BLaER1 treated with 17β-estradiol and CSF1 and Interleukin-3, amounts not matched to agents 10 nM and 100 nM (cell line): ENCODE results near the gene RRN3.
A peak's percentile ranks its signal among the peaks of the same experiment; 100 is the strongest.
"Not testable (repeated sequence)": the region's sequence is repeated elsewhere in the genome, so short reads cannot be mapped to it uniquely, and the experiment has no call there.

Experiments used
- H3K27ac ChIP-seq, 11 experiments: shearing (Covaris generic); formaldehyde crosslinking; 2 replicates each; pipeline ENCODE4 v1.8.1; 2022
- H3K27me3 ChIP-seq, 11 experiments: shearing (Covaris generic); formaldehyde crosslinking; 2 replicates each; pipeline ENCODE4 v1.8.1; 2022
- H3K36me3 ChIP-seq, 11 experiments: shearing (Covaris generic); formaldehyde crosslinking; 2 replicates each; pipeline ENCODE4 v1.8.1; 2022
- H3K4me1 ChIP-seq, 10 experiments: shearing (Covaris generic); formaldehyde crosslinking; 2 replicates each; pipeline ENCODE4 v1.8.1; 2022
- H3K4me2 ChIP-seq, 11 experiments: shearing (Covaris generic); formaldehyde crosslinking; 2 replicates each; pipeline ENCODE4 v1.8.1; 2022
- H3K4me3 ChIP-seq, 10 experiments: shearing (Covaris generic); formaldehyde crosslinking; 2 replicates each; pipeline ENCODE4 v1.8.1; 2022
- H3K9ac ChIP-seq, 11 experiments: shearing (Covaris generic); formaldehyde crosslinking; 2 replicates each; pipeline ENCODE4 v1.8.1; 2022
- H3K9me3 ChIP-seq, 11 experiments: shearing (Covaris generic); formaldehyde crosslinking; replicated peaks in 1 of 11; 2 replicates each; pipeline ENCODE4 v1.8.1; 2022
- H4K20me1 ChIP-seq, 11 experiments: shearing (Covaris generic); formaldehyde crosslinking; 2 replicates each; pipeline ENCODE4 v1.8.1; 2022

The RRN3 gene

GRCh38 chr16:15132719-15133428 lies 38.8 kb upstream of the RRN3 start:
- H4K20me1 ChIP-seq, H3K27ac ChIP-seq, H3K4me1 ChIP-seq, H3K9ac ChIP-seq, H3K4me2 ChIP-seq, H3K27me3 ChIP-seq, H3K9me3 ChIP-seq, H3K4me3 ChIP-seq: not testable (repeated sequence)
- peaks cover 0 to 21% (median 4%) of the 10 kb centered on the region in 11 experiments; a peak in 11 of 22 replicates for H3K36me3 ChIP-seq

- H4K20me1 ChIP-seq, H3K27me3 ChIP-seq, H3K9me3 ChIP-seq, H3K4me3 ChIP-seq, H3K4me1 ChIP-seq, H3K9ac ChIP-seq, H3K27ac ChIP-seq, H3K4me2 ChIP-seq: not testable (repeated sequence)
- peaks cover 0 to 29% (median 5%) of the 10 kb centered on the region in 11 experiments; a peak in 11 of 22 replicates for H3K36me3 ChIP-seq
Observed at GRCh38 chr16:15130943-15131700, 37.0 kb upstream of the RRN3 start.

GRCh38 chr16:15130256-15130932 lies 36.3 kb upstream of the RRN3 start:
- not testable (repeated sequence) for H3K27me3 ChIP-seq, H3K27ac ChIP-seq, H4K20me1 ChIP-seq, H3K4me3 ChIP-seq, H3K9me3 ChIP-seq, H3K4me1 ChIP-seq, H3K4me2 ChIP-seq, H3K9ac ChIP-seq
- H3K36me3 ChIP-seq = peaks cover 0 to 24% (median 5%) of the 10 kb centered on the region in 11 experiments; a peak in 11 of 22 replicates

GRCh38 chr16:15127641-15128425 lies 33.8 kb upstream of the RRN3 start:
- not testable (repeated sequence) for H3K9me3 ChIP-seq, H4K20me1 ChIP-seq, H3K4me2 ChIP-seq, H3K4me1 ChIP-seq, H3K27me3 ChIP-seq, H3K9ac ChIP-seq, H3K4me3 ChIP-seq, H3K27ac ChIP-seq
- H3K36me3 ChIP-seq = peaks cover 0 to 20% (median 4%) of the 10 kb centered on the region in 11 experiments; a peak in 11 of 22 replicates

- H3K27ac ChIP-seq, H3K4me3 ChIP-seq, H4K20me1 ChIP-seq, H3K4me1 ChIP-seq, H3K9me3 ChIP-seq, H3K36me3 ChIP-seq, H3K4me2 ChIP-seq, H3K27me3 ChIP-seq, H3K9ac ChIP-seq: not testable (repeated sequence)
Observed at GRCh38 chr16:15100372-15100987, 6.4 kb upstream of the RRN3 start.

- not testable (repeated sequence) for H3K9ac ChIP-seq
Observed at GRCh38 chr16:15099366-15099909, 5.4 kb upstream of the RRN3 start.

GRCh38 chr16:15096583-15096972 lies 2.5 kb upstream of the RRN3 start:
- H3K4me2 ChIP-seq = not testable (repeated sequence)

More at GRCh38 chr16:15099366-15099909, 5.4 kb upstream of the RRN3 start:
- H3K4me3 ChIP-seq, H4K20me1 ChIP-seq, H3K27ac ChIP-seq, H3K9me3 ChIP-seq, H3K4me2 ChIP-seq, H3K27me3 ChIP-seq, H3K36me3 ChIP-seq: not testable (repeated sequence)
- H3K4me1 ChIP-seq = peaks cover 0 to 15% (median 6%) of the 10 kb centered on the region in 10 experiments; a peak in 13 of 20 replicates

GRCh38 chr16:15093571-15093954 lies 509 bp downstream of the RRN3 start:
- H3K4me2 ChIP-seq = peak overlapping the region; percentile 77 to 90 (median 84)
- peaks cover 12 to 19% (median 16%) of the 10 kb centered on the region in 10 experiments for H3K4me1 ChIP-seq
- not testable (repeated sequence) for H3K27me3 ChIP-seq, H3K9me3 ChIP-seq
- H3K27ac ChIP-seq = peak overlapping the region; percentile 63 to 91 (median 87); a peak in 21 of 22 replicates
- H3K36me3 ChIP-seq = peaks cover 14 to 43% (median 28%) of the 10 kb centered on the region in 11 experiments
- peaks cover 0 to 40% (median 6%) of the 10 kb centered on the region in 11 experiments; a peak in 9 of 22 replicates for H4K20me1 ChIP-seq
- H3K9ac ChIP-seq = peak overlapping the region; percentile 75 to 91 (median 86)
- H3K4me3 ChIP-seq = peak overlapping the region; percentile 65 to 78 (median 70)

More at GRCh38 chr16:15096583-15096972, 2.5 kb upstream of the RRN3 start:
- peaks cover 0 to 15% (median 6%) of the 10 kb centered on the region in 11 experiments; a peak in 5 of 22 replicates for H4K20me1 ChIP-seq
- not testable (repeated sequence) for H3K27ac ChIP-seq, H3K9ac ChIP-seq, H3K9me3 ChIP-seq, H3K27me3 ChIP-seq, H3K4me3 ChIP-seq
- H3K36me3 ChIP-seq = peaks cover 0 to 14% (median 6%) of the 10 kb centered on the region in 11 experiments; a peak in 20 of 22 replicates
- H3K4me1 ChIP-seq = peaks cover 12 to 26% (median 16%) of the 10 kb centered on the region in 10 experiments

- Histone ChIP-seq H3K36me3 (peaks cover 30 to 71% (median 48%) of the 10 kb centered on the region in 11 experiments), H3K4me1 (peaks cover 12 to 19% (median 16%) of the 10 kb centered on the region in 10 experiments), H4K20me1 (peaks cover 0 to 64% (median 15%) of the 10 kb centered on the region in 11 experiments; a peak in 12 of 22 replicates)
- H3K9ac ChIP-seq, H3K27ac ChIP-seq, H3K9me3 ChIP-seq, H3K27me3 ChIP-seq, H3K4me3 ChIP-seq, H3K4me2 ChIP-seq: not testable (repeated sequence)
Observed at GRCh38 chr16:15090663-15091269, 3.3 kb downstream of the RRN3 start.

- H3K36me3 ChIP-seq = peaks cover 52 to 100% (median 83%) of the 10 kb centered on the region in 11 experiments
- H3K4me2 ChIP-seq, H3K4me1 ChIP-seq, H3K27ac ChIP-seq, H3K9me3 ChIP-seq, H3K27me3 ChIP-seq, H3K9ac ChIP-seq, H3K4me3 ChIP-seq: not testable (repeated sequence)
- H4K20me1 ChIP-seq = peaks cover 0 to 27% (median 5%) of the 10 kb centered on the region in 11 experiments; a peak in 9 of 22 replicates
Observed at GRCh38 chr16:15082788-15083187, 11.3 kb downstream of the RRN3 start.

GRCh38 chr16:15080883-15081282 lies 13.2 kb downstream of the RRN3 start:
- not testable (repeated sequence) for H3K27ac ChIP-seq, H3K9me3 ChIP-seq, H3K27me3 ChIP-seq, H3K4me3 ChIP-seq, H3K4me1 ChIP-seq, H3K4me2 ChIP-seq, H3K9ac ChIP-seq
- Histone ChIP-seq H4K20me1 (peaks cover 0 to 21% (median 2%) of the 10 kb centered on the region in 11 experiments; a peak in 11 of 22 replicates), H3K36me3 (peaks cover 55 to 96% (median 83%) of the 10 kb centered on the region in 11 experiments)

- H3K36me3 ChIP-seq = peaks cover 57 to 93% (median 76%) of the 10 kb centered on the region in 11 experiments
Observed at GRCh38 chr16:15076161-15076560, 17.9 kb downstream of the RRN3 start.

More at GRCh38 chr16:15076161-15076560, 17.9 kb downstream of the RRN3 start:
- H3K9me3 ChIP-seq, H3K4me1 ChIP-seq, H3K9ac ChIP-seq, H3K4me3 ChIP-seq, H3K27ac ChIP-seq, H3K27me3 ChIP-seq, H3K4me2 ChIP-seq: not testable (repeated sequence)
- H4K20me1 ChIP-seq = peaks cover 0 to 60% (median 35%) of the 10 kb centered on the region in 11 experiments; a peak in 17 of 22 replicates
